Stimulated activated memory B cell treated with anti-CD40 and anti-IgM and Interleukin-4, amounts not matched to agents 10 μg/mL and 1 μg/mL and 100 μg/mL, for 72 hours (primary cell): ENCODE data around the gene DLG5.

Source experiments
- ATAC-seq: fragments of 150-1000 bp; cut with Tn5 transposase; 2 replicates; pipeline ENCODE4 v1.10.0; 2021
- H3K27ac Mint-ChIP-seq: one replicate; pipeline ENCODE4 v1.8.0; 2022; ENCODE audit warnings: mild to moderate bottlenecking, mixed read lengths
- H3K27me3 Mint-ChIP-seq: one replicate; pipeline ENCODE4 v1.8.0; 2022; ENCODE audit warnings: mixed read lengths
- H3K36me3 Mint-ChIP-seq: one replicate; pipeline ENCODE4 v1.8.0; 2022; ENCODE audit warnings: mixed read lengths
- H3K4me1 Mint-ChIP-seq: one replicate; pipeline ENCODE4 v1.8.0; 2022; ENCODE audit warnings: mixed read lengths
- H3K4me3 Mint-ChIP-seq: one replicate; pipeline ENCODE4 v1.8.0; 2022; ENCODE audit warnings: mild to moderate bottlenecking, moderate library complexity, mixed read lengths
- H3K9me3 Mint-ChIP-seq: one replicate; pipeline ENCODE4 v1.8.0; 2022; ENCODE audit warnings: mixed read lengths

The DLG5 gene

DNA sequence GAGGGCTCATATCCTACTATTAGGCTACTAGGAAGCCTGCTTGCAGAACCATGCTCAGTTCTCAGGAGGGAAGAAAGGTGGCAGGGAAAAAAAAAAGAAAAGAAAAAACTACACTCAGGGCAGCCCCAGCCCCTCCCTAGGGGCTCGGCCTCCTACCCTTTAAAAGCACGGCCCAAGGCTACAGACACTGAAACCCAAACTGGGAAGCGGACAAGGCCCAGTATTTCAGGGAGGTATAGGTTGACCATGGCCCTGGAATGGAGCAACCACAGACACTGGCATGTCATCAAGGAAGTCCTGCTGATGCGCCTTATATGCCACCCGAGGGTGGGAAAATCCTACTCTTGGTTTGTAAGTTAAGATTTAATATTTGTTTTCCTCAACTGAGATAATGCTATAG, 50.8 kb downstream of the DLG5 start:
- Mint-ChIP-seq H3K27ac (no peak overlapping the region), H3K9me3 (no peaks in the 10 kb centered on the region), H3K4me3 (no peak overlapping the region), H3K4me1 (peaks cover 38% of the 10 kb centered on the region), H3K27me3 (no peaks in the 10 kb centered on the region), H3K36me3 (no peaks in the 10 kb centered on the region)
- ATAC-seq, result no peak

- no peak overlapping the region for H3K4me3 Mint-ChIP-seq
- no peaks in the 10 kb centered on the region for H3K36me3 Mint-ChIP-seq
- H3K9me3 Mint-ChIP-seq, result no peaks in the 10 kb centered on the region
- H3K4me1 Mint-ChIP-seq, result peaks cover 38% of the 10 kb centered on the region
- H3K27me3 Mint-ChIP-seq, result no peaks in the 10 kb centered on the region
- no peak overlapping the region for H3K27ac Mint-ChIP-seq
- no peak for ATAC-seq
Observed at GRCh38 chr10:77874872-77875271, 51.7 kb downstream of the DLG5 start.

- Mint-ChIP-seq H3K4me1 (peaks cover 38% of the 10 kb centered on the region), H3K4me3 (no peak overlapping the region), H3K9me3 (no peaks in the 10 kb centered on the region), H3K36me3 (no peaks in the 10 kb centered on the region), H3K27ac (peak overlapping the region; percentile 72), H3K27me3 (no peaks in the 10 kb centered on the region)
- peak; percentile 91 for ATAC-seq
Observed at GRCh38 chr10:77873536-77874380, 52.8 kb downstream of the DLG5 start.

- Mint-ChIP-seq H3K27me3 (no peaks in the 10 kb centered on the region), H3K4me1 (peaks cover 30% of the 10 kb centered on the region), H3K4me3 (no peak overlapping the region), H3K9me3 (no peaks in the 10 kb centered on the region), H3K36me3 (no peaks in the 10 kb centered on the region), H3K27ac (peak overlapping the region; percentile 72)
- no peak for ATAC-seq
Observed at GRCh38 chr10:77872947-77873535, 53.5 kb downstream of the DLG5 start.

DNA sequence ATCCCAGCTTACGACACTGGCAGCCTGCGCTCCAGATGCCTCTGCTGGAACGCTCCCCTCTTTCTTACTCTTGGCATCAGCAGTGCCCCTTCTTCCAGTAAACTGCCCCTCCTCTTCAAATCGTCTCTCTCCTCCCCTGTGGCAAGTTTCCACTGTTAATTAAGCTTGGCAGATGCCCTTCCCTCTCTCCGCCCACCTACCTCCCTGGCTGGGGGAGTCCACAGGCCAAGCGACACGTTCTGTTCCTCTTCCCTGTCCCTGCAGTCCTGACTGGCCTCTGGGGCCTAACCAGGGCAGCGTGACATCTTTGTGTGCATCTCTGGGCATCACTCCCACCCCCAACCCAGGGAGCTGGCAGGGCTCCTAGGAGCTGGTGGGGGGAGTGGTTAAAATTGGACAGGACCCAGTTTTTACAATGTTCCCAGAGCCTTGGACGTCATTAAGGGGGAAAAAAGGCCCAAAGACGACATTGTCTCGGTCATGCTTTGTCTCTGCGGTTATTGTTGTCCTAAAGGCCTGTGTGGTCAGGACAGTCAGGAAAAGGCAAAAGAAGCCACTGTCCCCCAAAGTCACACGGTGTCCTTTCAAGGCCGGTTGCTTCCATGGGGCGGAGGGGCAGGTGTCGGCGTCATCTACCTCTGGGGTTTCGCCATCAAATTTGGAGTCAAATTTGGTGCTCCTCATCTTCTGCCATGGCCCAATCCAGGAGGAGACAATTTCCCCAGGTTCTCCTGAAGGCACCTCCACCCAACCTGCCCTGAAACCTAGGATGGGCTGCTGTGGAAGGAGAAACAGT, 54.2 kb downstream of the DLG5 start:
- Mint-ChIP-seq H3K27ac (peak overlapping the region; percentile 14), H3K4me1 (peaks cover 24% of the 10 kb centered on the region), H3K36me3 (no peaks in the 10 kb centered on the region), H3K27me3 (no peaks in the 10 kb centered on the region), H3K9me3 (no peaks in the 10 kb centered on the region), H3K4me3 (no peak overlapping the region)
- ATAC-seq, result no peak

DNA sequence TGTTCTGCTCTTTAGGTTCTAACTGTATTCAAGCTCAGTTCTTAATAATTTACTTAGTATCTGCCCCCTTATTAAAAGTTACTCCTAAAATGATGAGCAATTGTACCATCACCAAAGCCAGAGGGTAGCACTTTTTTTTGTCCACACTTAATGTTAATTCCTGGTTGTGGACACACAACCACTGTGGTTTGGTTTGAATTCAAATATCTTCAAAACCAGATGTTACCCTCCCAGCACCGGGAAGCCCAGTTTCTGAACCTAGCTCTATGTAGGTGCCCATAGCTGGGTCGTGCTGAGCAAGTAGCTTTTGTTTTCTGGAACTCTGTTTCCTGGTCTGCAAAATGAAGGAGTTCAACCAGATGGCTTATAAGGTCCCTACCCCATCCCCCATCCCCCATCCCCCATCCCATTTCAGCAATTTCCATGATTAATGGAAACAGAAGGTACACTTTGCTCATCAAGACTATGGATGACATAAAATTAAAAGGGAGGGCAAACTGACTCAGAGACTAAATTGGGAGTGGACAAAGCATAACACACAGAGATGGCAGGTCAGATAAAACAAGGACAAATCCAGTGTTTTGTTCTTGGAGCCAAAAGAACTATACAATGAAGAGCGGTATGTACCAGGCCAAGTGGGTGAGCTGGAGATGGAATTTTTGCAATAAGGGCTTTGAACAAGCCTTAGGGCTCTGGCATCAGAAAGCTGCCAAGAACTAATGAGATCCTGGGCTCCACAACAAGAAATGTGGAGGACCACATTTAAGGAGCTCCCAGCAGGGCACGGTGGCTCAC, 56.7 kb downstream of the DLG5 start:
- Mint-ChIP-seq H3K36me3 (no peaks in the 10 kb centered on the region), H3K27me3 (no peaks in the 10 kb centered on the region), H3K27ac (no peak overlapping the region), H3K9me3 (no peaks in the 10 kb centered on the region), H3K4me3 (no peak overlapping the region), H3K4me1 (peaks cover 21% of the 10 kb centered on the region)
- no peak for ATAC-seq

DNA sequence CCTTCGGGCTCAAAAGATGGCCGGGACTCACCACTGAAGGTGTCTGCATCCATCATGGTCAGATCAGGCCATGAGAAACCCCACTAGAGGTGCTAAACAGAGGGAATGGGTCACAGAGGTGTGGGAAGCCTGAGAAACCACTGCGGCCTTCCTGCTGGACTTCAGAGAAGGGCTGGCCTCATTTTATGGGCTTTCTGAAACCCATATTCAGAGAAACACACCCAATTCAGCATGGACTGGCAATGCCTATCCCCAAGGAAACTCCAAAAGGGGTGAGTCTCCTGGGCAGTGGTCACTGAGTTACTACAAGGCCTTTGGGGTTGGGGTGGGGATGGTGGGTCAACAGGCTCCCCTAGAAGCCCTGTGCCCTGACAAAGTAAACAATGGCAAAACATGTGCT, 58.0 kb downstream of the DLG5 start:
- Mint-ChIP-seq H3K27ac (no peak overlapping the region), H3K9me3 (no peaks in the 10 kb centered on the region), H3K4me1 (peaks cover 14% of the 10 kb centered on the region), H3K27me3 (no peaks in the 10 kb centered on the region), H3K4me3 (no peak overlapping the region), H3K36me3 (no peaks in the 10 kb centered on the region)
- ATAC-seq, result no peak

GRCh38 chr10:77867124-77867719, 59.3 kb downstream of the DLG5 start:
- H3K27me3 Mint-ChIP-seq, result no peaks in the 10 kb centered on the region
- peaks cover 2% of the 10 kb centered on the region for H3K4me1 Mint-ChIP-seq
- peaks cover 3% of the 10 kb centered on the region for H3K9me3 Mint-ChIP-seq
- H3K4me3 Mint-ChIP-seq, result no peak overlapping the region
- no peak overlapping the region for H3K27ac Mint-ChIP-seq
- H3K36me3 Mint-ChIP-seq, result no peaks in the 10 kb centered on the region
- ATAC-seq, result no peak

DNA sequence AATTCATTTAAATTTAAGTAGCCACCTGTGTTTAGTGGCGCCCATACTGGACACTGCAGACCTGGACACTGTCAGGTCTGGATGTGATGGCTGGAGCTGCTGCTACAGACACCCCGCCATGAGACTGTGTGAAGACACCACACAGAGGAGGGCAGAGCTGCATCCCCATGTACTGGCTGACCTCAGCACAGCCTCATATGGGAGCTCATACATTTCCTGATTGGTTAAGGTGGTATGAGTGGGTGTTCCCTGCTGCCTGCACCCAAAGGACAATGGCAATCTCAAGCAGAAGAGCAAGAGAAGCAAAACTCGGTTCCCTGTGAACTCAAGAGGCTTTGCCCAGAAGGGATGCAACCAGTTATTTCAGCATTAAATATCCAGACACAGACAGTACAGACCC, 60.0 kb downstream of the DLG5 start:
- Mint-ChIP-seq H3K27me3 (no peaks in the 10 kb centered on the region), H3K9me3 (peaks cover 3% of the 10 kb centered on the region), H3K36me3 (no peaks in the 10 kb centered on the region), H3K27ac (no peak overlapping the region), H3K4me3 (no peak overlapping the region), H3K4me1 (no peaks in the 10 kb centered on the region)
- ATAC-seq, result no peak

DNA sequence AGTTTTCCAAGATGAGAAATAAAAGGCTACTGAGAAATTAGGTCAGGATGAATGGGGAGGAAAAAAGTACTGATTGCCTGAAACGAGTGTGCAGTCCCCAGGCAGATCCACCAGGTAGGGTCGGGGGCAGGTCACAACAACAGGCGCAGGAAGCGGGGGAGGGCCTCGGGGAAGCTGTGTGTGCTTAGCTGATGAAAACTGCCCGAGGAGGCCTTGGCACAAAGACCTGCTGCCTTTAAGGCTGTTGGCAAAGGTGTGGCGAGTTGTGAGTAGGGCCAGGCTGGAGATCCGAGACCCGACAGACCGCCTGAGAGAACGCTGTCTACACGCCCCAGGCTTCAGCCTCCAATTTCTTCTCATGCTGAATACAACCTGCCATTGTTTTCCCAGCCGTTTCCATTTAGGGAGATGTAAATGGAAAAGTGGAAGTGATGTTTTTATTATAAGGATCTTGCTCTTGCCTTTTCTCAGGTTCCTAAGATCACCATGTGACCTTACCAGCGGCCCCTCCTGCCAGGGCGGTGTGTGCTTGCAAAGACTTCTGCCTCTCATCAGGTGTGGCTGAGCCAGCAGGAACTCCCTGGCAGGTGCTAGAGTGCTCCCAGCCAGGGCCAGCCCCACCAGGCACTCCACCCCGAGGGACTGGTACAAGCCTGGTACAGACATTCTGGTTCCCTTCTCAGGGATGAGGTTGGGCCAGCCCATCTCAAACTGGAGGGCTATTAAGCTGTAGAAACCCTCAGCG, 60.8 kb downstream of the DLG5 start:
- Mint-ChIP-seq H3K27ac (no peak overlapping the region), H3K4me3 (no peak overlapping the region), H3K9me3 (peaks cover 3% of the 10 kb centered on the region), H3K27me3 (no peaks in the 10 kb centered on the region), H3K4me1 (no peaks in the 10 kb centered on the region), H3K36me3 (no peaks in the 10 kb centered on the region)
- no peak for ATAC-seq

DNA sequence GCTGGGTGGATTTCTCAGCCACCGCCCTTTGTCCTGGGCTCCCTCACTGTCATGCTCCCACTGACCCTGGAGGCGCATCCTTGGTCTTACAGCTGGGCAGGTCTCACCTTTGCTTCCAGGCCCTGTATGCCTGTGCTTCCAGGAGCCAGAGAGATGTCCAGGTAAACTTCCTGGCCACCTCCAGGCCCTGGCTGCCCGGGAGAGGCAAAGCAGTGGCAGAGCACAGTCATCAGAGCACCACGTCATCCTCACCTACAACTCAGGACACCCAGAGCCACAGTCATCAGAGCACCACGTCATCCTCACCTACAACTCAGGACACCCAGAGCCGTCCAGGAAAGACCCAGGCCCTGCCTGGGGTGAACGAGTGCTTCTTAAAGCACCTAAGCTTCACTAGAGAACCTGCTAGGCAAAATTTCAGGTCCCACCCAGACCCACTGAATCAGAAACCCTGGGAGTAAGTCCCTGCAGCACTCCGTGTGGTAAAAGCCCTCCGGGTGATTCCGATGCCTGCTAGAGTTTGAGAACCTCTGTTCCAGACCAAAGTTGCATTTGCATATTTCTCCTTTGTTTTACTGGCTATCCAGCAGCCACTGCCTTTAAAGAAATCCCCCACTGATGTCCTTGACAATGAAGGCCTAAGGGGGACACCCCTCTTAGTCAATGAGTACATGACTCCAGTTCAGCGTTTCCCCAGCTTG, 62.3 kb downstream of the DLG5 start:
- Mint-ChIP-seq H3K36me3 (no peaks in the 10 kb centered on the region), H3K9me3 (peaks cover 3% of the 10 kb centered on the region), H3K4me3 (no peak overlapping the region), H3K27me3 (no peaks in the 10 kb centered on the region), H3K27ac (no peak overlapping the region), H3K4me1 (no peaks in the 10 kb centered on the region)
- ATAC-seq, result no peak

GRCh38 chr10:77863446-77863845, 63.1 kb downstream of the DLG5 start:
- no peak for ATAC-seq
- peaks cover 3% of the 10 kb centered on the region for H3K9me3 Mint-ChIP-seq
- no peaks in the 10 kb centered on the region for H3K27me3 Mint-ChIP-seq
- H3K27ac Mint-ChIP-seq, result no peak overlapping the region
- H3K36me3 Mint-ChIP-seq, result no peaks in the 10 kb centered on the region
- H3K4me3 Mint-ChIP-seq, result no peak overlapping the region
- H3K4me1 Mint-ChIP-seq, result no peaks in the 10 kb centered on the region

DNA sequence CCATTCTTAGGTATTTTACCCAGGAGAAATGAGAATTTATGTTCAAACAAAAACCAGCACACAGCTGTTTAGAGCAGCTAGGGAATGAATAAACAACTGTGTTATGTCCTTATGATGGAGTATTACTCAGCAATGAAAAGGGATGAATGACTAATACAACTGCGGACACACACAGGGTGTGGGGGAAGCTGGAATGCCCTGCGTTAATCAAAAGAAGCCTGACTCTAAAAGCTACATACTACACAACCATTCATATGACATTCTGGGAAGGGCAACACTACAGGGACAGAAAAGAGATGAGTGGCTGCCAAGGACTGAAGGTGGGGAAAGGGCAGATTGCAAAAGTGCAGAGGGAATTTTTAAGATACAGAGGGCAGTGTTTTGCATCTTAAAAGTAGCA, 64.0 kb downstream of the DLG5 start:
- ATAC-seq, result no peak
- Mint-ChIP-seq H3K27me3 (no peaks in the 10 kb centered on the region), H3K27ac (no peak overlapping the region), H3K4me1 (no peaks in the 10 kb centered on the region), H3K4me3 (no peak overlapping the region), H3K36me3 (no peaks in the 10 kb centered on the region), H3K9me3 (peaks cover 3% of the 10 kb centered on the region)

DNA sequence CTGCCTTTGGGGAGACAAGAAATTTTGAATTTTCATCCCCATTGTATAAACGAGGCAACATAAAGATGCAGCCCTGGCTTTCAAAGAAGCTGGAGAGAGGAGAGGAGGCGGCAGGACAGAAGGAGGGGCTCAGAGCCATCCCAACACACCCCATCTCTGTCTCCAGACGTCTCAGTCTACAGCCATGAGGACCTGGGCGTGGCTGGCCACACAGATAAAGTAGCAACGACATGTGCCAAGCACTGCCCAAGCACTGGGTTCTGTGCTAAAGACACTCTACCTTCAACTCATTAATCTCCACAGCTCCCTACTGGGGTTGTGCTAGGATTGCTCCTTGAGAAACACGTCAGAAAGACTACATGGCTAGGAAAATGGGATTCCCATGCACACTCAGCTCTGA, 65.2 kb downstream of the DLG5 start:
- ATAC-seq, result no peak
- Mint-ChIP-seq H3K4me3 (no peak overlapping the region), H3K4me1 (no peaks in the 10 kb centered on the region), H3K36me3 (no peaks in the 10 kb centered on the region), H3K27ac (no peak overlapping the region), H3K9me3 (peaks cover 3% of the 10 kb centered on the region), H3K27me3 (no peaks in the 10 kb centered on the region)
